ENCODE measurements around the gene ENPP5.

ENPP5 gene

GRCh38 chr6:46170357-46171289 is at the start of gene ENPP5:
TSS of gene ENPP5 (minus strand) at chr6:46170980. CDS start at chr6:46168262, 2,718 bp downstream.
- peak; percentile 69 for DNase-seq (ENCODE audit: low read depth)

GRCh38 chr6:46219661-46220060 is 48.9 kb upstream of the ENPP5 start:
- no peak for DNase-seq (ENCODE audit: low read depth)

GRCh38 chr6:46218457-46218856 is 47.7 kb upstream of the ENPP5 start:
- DNase-seq (ENCODE audit: low read depth), result no peak

- DNase-seq (ENCODE audit: low read depth), result no peak
These were observed 46.9 kb upstream of the ENPP5 start for GRCh38 chr6:46217671-46218131.

- no peak for DNase-seq (ENCODE audit: low read depth)
These were observed 46.1 kb upstream of the ENPP5 start for GRCh38 chr6:46216879-46217278.

GRCh38 chr6:46215777-46216176 is 45.0 kb upstream of the ENPP5 start:
- DNase-seq (ENCODE audit: low read depth), result no peak

GRCh38 chr6:46215213-46215612 is 44.4 kb upstream of the ENPP5 start:
- no peak for DNase-seq (ENCODE audit: low read depth)

- DNase-seq (ENCODE audit: low read depth), result no peak
These were observed 41.1 kb upstream of the ENPP5 start for GRCh38 chr6:46211917-46212316.

GRCh38 chr6:46210294-46210693 is 39.5 kb upstream of the ENPP5 start:
- DNase-seq (ENCODE audit: low read depth), result no peak

- no peak for DNase-seq (ENCODE audit: low read depth)
These were observed 37.5 kb upstream of the ENPP5 start for GRCh38 chr6:46208303-46208702.

GRCh38 chr6:46207174-46207573 is 36.4 kb upstream of the ENPP5 start:
- no peak for DNase-seq (ENCODE audit: low read depth)

GRCh38 chr6:46204880-46205650 is 34.3 kb upstream of the ENPP5 start:
- no peak for DNase-seq (ENCODE audit: low read depth)

GRCh38 chr6:46203391-46204177 is 32.8 kb upstream of the ENPP5 start:
- no peak for DNase-seq (ENCODE audit: low read depth)

- no peak for DNase-seq (ENCODE audit: low read depth)
These were observed 30.9 kb upstream of the ENPP5 start for GRCh38 chr6:46201702-46202101.

GRCh38 chr6:46199387-46199786 is 28.6 kb upstream of the ENPP5 start:
- DNase-seq (ENCODE audit: low read depth), result no peak

- DNase-seq (ENCODE audit: low read depth), result no peak
These were observed 21.2 kb upstream of the ENPP5 start for GRCh38 chr6:46191961-46192360.

GRCh38 chr6:46190889-46191288 is 20.1 kb upstream of the ENPP5 start:
- DNase-seq (ENCODE audit: low read depth), result no peak

GRCh38 chr6:46189726-46190125 is 18.9 kb upstream of the ENPP5 start:
- no peak for DNase-seq (ENCODE audit: low read depth)

GRCh38 chr6:46186583-46186982 is 15.8 kb upstream of the ENPP5 start:
- no peak for DNase-seq (ENCODE audit: low read depth)

GRCh38 chr6:46184114-46184513 is 13.3 kb upstream of the ENPP5 start:
- no peak for DNase-seq (ENCODE audit: low read depth)

- no peak for DNase-seq (ENCODE audit: low read depth)
These were observed 5.2 kb upstream of the ENPP5 start for GRCh38 chr6:46175976-46176375.

GRCh38 chr6:46175446-46175845 is 4.7 kb upstream of the ENPP5 start:
- DNase-seq (ENCODE audit: low read depth), result no peak
